ENCODE results near the gene GPR37.

GPR37 gene

DNA sequence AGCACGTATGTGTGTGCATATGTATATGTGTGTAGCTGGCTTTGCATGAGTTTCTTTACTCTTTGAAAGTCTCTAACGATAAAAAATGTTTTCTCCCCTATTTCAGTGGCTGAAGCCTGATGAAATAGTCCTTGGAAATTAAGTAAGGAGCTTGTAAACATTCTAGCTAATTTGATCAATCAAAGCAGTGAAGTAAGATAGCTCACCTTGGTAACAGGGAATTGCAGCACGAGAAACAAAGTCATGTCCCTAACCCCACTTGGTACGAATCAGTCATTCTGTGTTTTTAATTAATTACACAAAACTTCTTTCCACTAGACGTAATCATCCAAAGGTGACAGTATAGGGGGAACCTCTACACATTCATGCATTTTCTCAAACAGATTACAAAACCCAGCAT, 41.5 kb downstream of the GPR37 start:
- Mint-ChIP-seq H3K9me3 (no peaks in the 10 kb centered on the region), H3K36me3 (ENCODE audit: low read depth) (no peaks in the 10 kb centered on the region), H3K4me3 (no peak overlapping the region), H3K27me3 (ENCODE audit: low read depth) (no peaks in the 10 kb centered on the region), H3K27ac (no peak overlapping the region), H3K4me1 (ENCODE audit: low read depth) (no peaks in the 10 kb centered on the region)

- no peak overlapping the region for H3K4me3 Mint-ChIP-seq
- no peaks in the 10 kb centered on the region for H3K36me3 Mint-ChIP-seq (ENCODE audit: low read depth)
- no peaks in the 10 kb centered on the region for H3K4me1 Mint-ChIP-seq (ENCODE audit: low read depth)
These were observed 42.6 kb downstream of the GPR37 start for GRCh38 chr7:124723012-124723411.

DNA sequence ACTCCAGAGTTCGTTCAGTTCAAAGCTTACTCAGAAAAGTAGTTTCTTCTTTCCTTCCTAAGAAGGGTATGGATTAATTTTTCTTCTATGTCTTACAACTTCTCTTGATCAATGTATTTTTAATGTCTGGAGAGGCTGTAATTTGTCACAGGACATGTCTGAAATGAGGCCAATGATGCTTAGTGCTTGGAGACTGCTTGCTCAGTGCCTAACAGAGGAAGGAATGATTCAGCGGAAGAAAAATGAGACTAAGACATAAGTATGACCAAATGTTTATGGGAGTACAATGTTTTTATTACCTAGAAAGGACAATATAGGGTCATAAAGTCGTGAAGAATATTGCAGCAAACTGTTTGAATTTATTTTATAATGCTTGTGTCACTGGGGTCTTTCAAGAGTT, 43.3 kb downstream of the GPR37 start:
- H3K36me3 Mint-ChIP-seq (ENCODE audit: low read depth), result no peaks in the 10 kb centered on the region
- H3K4me1 Mint-ChIP-seq (ENCODE audit: low read depth), result no peaks in the 10 kb centered on the region
- no peaks in the 10 kb centered on the region for H3K27me3 Mint-ChIP-seq (ENCODE audit: low read depth)
- H3K4me3 Mint-ChIP-seq, result no peak overlapping the region
- H3K27ac Mint-ChIP-seq, result no peak overlapping the region
- H3K9me3 Mint-ChIP-seq, result no peaks in the 10 kb centered on the region

More at GRCh38 chr7:124723012-124723411, 42.6 kb downstream of the GPR37 start:
- Mint-ChIP-seq H3K9me3 (no peaks in the 10 kb centered on the region), H3K27ac (no peak overlapping the region), H3K27me3 (ENCODE audit: low read depth) (no peaks in the 10 kb centered on the region)

DNA sequence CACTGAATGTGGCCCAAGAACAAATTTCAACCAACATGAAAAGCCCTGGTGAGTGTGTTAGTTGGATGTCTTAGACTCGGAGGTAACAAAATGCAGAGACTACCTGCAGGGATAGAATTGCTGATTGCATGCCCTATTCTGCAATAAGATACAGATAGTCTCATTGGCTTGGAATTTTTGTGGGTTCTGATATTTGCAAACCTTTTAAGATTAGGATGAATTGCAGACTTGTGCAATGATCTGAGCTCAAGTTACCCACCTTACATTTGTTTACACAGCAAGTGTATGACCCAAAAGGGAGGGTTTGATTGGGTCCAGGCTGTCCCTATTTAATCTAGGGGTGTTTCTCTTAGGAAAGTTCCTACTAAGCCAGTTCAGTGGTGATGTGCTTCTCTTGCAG, 45.4 kb downstream of the GPR37 start:
- Mint-ChIP-seq H3K27ac (no peak overlapping the region), H3K4me1 (ENCODE audit: low read depth) (no peaks in the 10 kb centered on the region), H3K36me3 (ENCODE audit: low read depth) (no peaks in the 10 kb centered on the region), H3K9me3 (peaks cover 4% of the 10 kb centered on the region), H3K27me3 (ENCODE audit: low read depth) (no peaks in the 10 kb centered on the region), H3K4me3 (no peak overlapping the region)

- no peaks in the 10 kb centered on the region for H3K27me3 Mint-ChIP-seq (ENCODE audit: low read depth)
- peaks cover 4% of the 10 kb centered on the region for H3K9me3 Mint-ChIP-seq
- no peaks in the 10 kb centered on the region for H3K36me3 Mint-ChIP-seq (ENCODE audit: low read depth)
- no peak overlapping the region for H3K27ac Mint-ChIP-seq
- H3K4me1 Mint-ChIP-seq (ENCODE audit: low read depth), result no peaks in the 10 kb centered on the region
- no peak overlapping the region for H3K4me3 Mint-ChIP-seq
These were observed 47.4 kb downstream of the GPR37 start for GRCh38 chr7:124718032-124718766.

DNA sequence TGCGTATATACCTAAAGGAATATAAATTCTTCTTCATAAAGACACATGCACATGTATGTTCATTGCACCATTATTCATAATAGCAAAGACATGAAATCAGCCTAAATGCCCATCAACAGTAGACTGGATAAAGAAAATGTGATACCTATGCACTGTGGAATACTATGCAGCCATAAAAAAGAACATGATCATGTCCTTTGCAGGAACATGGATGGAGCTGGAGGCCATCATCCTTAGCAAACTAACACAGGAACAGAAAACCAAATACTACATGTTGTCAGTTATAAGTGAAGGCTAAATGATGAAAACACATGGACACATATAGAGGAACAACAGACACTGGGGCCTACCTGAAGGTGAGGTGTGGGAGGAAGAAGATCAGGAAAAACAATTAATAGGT, 48.7 kb downstream of the GPR37 start:
- H3K36me3 Mint-ChIP-seq (ENCODE audit: low read depth), result no peaks in the 10 kb centered on the region
- no peaks in the 10 kb centered on the region for H3K27me3 Mint-ChIP-seq (ENCODE audit: low read depth)
- H3K4me1 Mint-ChIP-seq (ENCODE audit: low read depth), result no peaks in the 10 kb centered on the region
- no peak overlapping the region for H3K4me3 Mint-ChIP-seq
- no peak overlapping the region for H3K27ac Mint-ChIP-seq
- peaks cover 4% of the 10 kb centered on the region for H3K9me3 Mint-ChIP-seq

- H3K27me3 Mint-ChIP-seq (ENCODE audit: low read depth), result no peaks in the 10 kb centered on the region
- H3K27ac Mint-ChIP-seq, result no peak overlapping the region
- no peaks in the 10 kb centered on the region for H3K36me3 Mint-ChIP-seq (ENCODE audit: low read depth)
- H3K9me3 Mint-ChIP-seq, result peaks cover 18% of the 10 kb centered on the region
- no peaks in the 10 kb centered on the region for H3K4me1 Mint-ChIP-seq (ENCODE audit: low read depth)
- no peak overlapping the region for H3K4me3 Mint-ChIP-seq
These were observed 52.5 kb downstream of the GPR37 start for GRCh38 chr7:124713086-124713485.

DNA sequence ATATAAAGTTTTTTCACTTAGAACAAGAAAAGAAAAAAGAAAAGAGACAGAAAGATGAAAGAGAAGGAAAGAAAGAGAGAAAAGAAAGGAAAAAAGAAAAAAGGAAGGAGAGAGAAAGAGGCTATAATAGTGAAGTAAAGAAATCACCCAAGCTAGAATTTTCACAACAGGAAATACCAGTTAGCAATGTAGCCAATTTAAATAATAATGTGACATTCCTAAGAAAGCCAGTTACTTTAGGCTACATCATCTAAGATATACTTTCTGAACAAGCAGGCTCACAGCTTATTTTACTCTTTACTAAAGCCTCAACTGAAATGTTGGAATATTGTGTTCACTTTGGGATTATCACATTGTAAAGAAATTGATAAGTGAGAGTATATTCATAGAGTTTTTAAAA, 53.6 kb downstream of the GPR37 start:
- H3K27me3 Mint-ChIP-seq (ENCODE audit: low read depth), result no peaks in the 10 kb centered on the region
- H3K36me3 Mint-ChIP-seq (ENCODE audit: low read depth), result no peaks in the 10 kb centered on the region
- H3K4me1 Mint-ChIP-seq (ENCODE audit: low read depth), result no peaks in the 10 kb centered on the region
- peaks cover 28% of the 10 kb centered on the region for H3K9me3 Mint-ChIP-seq
- H3K4me3 Mint-ChIP-seq, result no peak overlapping the region
- no peak overlapping the region for H3K27ac Mint-ChIP-seq

GRCh38 chr7:124702385-124702784, 63.2 kb downstream of the GPR37 start:
- Mint-ChIP-seq H3K9me3 (peaks cover 4% of the 10 kb centered on the region), H3K36me3 (ENCODE audit: low read depth) (no peaks in the 10 kb centered on the region), H3K27me3 (ENCODE audit: low read depth) (no peaks in the 10 kb centered on the region), H3K4me1 (ENCODE audit: low read depth) (no peaks in the 10 kb centered on the region), H3K27ac (no peak overlapping the region), H3K4me3 (no peak overlapping the region)

- H3K27ac Mint-ChIP-seq, result no peak overlapping the region
- H3K4me1 Mint-ChIP-seq (ENCODE audit: low read depth), result no peaks in the 10 kb centered on the region
- H3K36me3 Mint-ChIP-seq (ENCODE audit: low read depth), result no peaks in the 10 kb centered on the region
- H3K27me3 Mint-ChIP-seq (ENCODE audit: low read depth), result no peaks in the 10 kb centered on the region
- no peak overlapping the region for H3K4me3 Mint-ChIP-seq
- H3K9me3 Mint-ChIP-seq, result no peaks in the 10 kb centered on the region
These were observed 63.6 kb downstream of the GPR37 start for GRCh38 chr7:124701955-124702354.

GRCh38 chr7:124700655-124701054, 64.9 kb downstream of the GPR37 start:
- H3K36me3 Mint-ChIP-seq (ENCODE audit: low read depth), result no peaks in the 10 kb centered on the region
- no peaks in the 10 kb centered on the region for H3K27me3 Mint-ChIP-seq (ENCODE audit: low read depth)

DNA sequence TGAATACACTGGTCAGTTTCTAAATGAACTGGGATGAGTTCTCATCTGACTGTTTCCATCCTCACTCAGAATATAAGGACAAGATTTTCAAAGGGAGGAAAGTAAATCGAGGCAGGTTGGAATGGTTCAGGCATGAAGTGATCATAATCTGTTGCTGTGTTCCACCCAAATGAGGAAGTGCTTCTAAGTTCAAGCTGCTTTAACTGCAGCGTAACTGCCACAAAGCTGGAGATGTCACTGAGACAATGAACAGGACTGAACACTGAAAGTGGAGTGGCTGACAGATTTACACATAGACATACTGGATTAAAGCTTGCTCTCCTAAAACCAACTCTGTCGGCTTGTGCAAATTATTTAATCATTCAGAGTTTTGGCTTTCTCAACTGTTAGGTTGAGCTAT, 66.6 kb downstream of the GPR37 start:
- Mint-ChIP-seq H3K4me3 (no peak overlapping the region), H3K4me1 (ENCODE audit: low read depth) (no peaks in the 10 kb centered on the region), H3K36me3 (ENCODE audit: low read depth) (no peaks in the 10 kb centered on the region), H3K27me3 (ENCODE audit: low read depth) (no peaks in the 10 kb centered on the region), H3K9me3 (no peaks in the 10 kb centered on the region), H3K27ac (no peak overlapping the region)

More at GRCh38 chr7:124700655-124701054, 64.9 kb downstream of the GPR37 start:
- Mint-ChIP-seq H3K4me3 (no peak overlapping the region), H3K4me1 (ENCODE audit: low read depth) (no peaks in the 10 kb centered on the region), H3K9me3 (no peaks in the 10 kb centered on the region), H3K27ac (no peak overlapping the region)

GRCh38 chr7:124697746-124698145, 67.8 kb downstream of the GPR37 start:
- H3K27ac Mint-ChIP-seq, result no peak overlapping the region
- no peak overlapping the region for H3K4me3 Mint-ChIP-seq
- H3K36me3 Mint-ChIP-seq (ENCODE audit: low read depth), result no peaks in the 10 kb centered on the region
- H3K27me3 Mint-ChIP-seq (ENCODE audit: low read depth), result no peaks in the 10 kb centered on the region
- no peaks in the 10 kb centered on the region for H3K4me1 Mint-ChIP-seq (ENCODE audit: low read depth)
- H3K9me3 Mint-ChIP-seq, result no peaks in the 10 kb centered on the region

Data from T-helper 1 cell treated with Interleukin-12 subunit alpha and Interleukin-12 subunit beta and Interleukin-4 antibody, amounts not matched to agents 30 μg/mL and 1 μg/mL, for 36 hours (primary cell).